Stimulated activated CD8-positive, alpha-beta memory T cell treated with anti-CD3 and anti-CD28 coated beads, Interleukin-15, amount 100 ng/mL, for 24 hours (primary cell): ENCODE results near the gene GLIS2.

Experiments
- DNase-seq: peaks from one replicate; pipeline ENCODE4 v3.0.0-alpha.2; 2020; ENCODE audit warnings: low read depth

GLIS2 gene

GRCh38 chr16:4352843-4353242, 37.0 kb downstream of the GLIS2 start:
- DNase-seq, result no peak

- DNase-seq, result no peak
Observed at GRCh38 chr16:4353675-4354074, 37.8 kb downstream of the GLIS2 start.

GRCh38 chr16:4354512-4355409, 38.9 kb downstream of the GLIS2 start:
- no peak for DNase-seq

- no peak for DNase-seq
Observed at GRCh38 chr16:4356820-4357219, 41.0 kb downstream of the GLIS2 start.

- DNase-seq, result no peak
Observed at GRCh38 chr16:4358236-4358635, 42.4 kb downstream of the GLIS2 start.

GRCh38 chr16:4358831-4359561, 43.1 kb downstream of the GLIS2 start:
- peak; percentile 56 for DNase-seq

GRCh38 chr16:4359914-4360313, 44.0 kb downstream of the GLIS2 start:
- no peak for DNase-seq

GRCh38 chr16:4360538-4361021, 44.7 kb downstream of the GLIS2 start:
- no peak for DNase-seq

- DNase-seq, result no peak
Observed at GRCh38 chr16:4361033-4361943, 45.4 kb downstream of the GLIS2 start.

- DNase-seq, result no peak
Observed at GRCh38 chr16:4361944-4362311, 46.1 kb downstream of the GLIS2 start.

GRCh38 chr16:4362476-4363135, 46.7 kb downstream of the GLIS2 start:
- DNase-seq, result no peak

GRCh38 chr16:4364196-4365013, 48.5 kb downstream of the GLIS2 start:
- DNase-seq, result no peak

GRCh38 chr16:4365014-4365406, 49.1 kb downstream of the GLIS2 start:
- no peak for DNase-seq

GRCh38 chr16:4365615-4366014, 49.7 kb downstream of the GLIS2 start:
- DNase-seq, result no peak

- no peak for DNase-seq
Observed at GRCh38 chr16:4366016-4366415, 50.1 kb downstream of the GLIS2 start.

GRCh38 chr16:4367393-4367856, 51.6 kb downstream of the GLIS2 start:
- DNase-seq, result no peak

GRCh38 chr16:4369007-4369733, 53.3 kb downstream of the GLIS2 start:
- no peak for DNase-seq

- DNase-seq, result no peak
Observed at GRCh38 chr16:4370151-4370550, 54.3 kb downstream of the GLIS2 start.

GRCh38 chr16:4370570-4371356, 54.9 kb downstream of the GLIS2 start:
- DNase-seq, result no peak
